HepG2 (cell line): ENCODE results near the gene DHRS1. TPM values are rescaled to one million over a fixed set of nuclear protein-coding genes. Genes with fewer than 3 reads are reported as not detected.

Source experiments
- CERS6 ChIP-seq: sonication (generic); formaldehyde crosslinking; IDR thresholded peaks from 2 replicates; pipeline ENCODE4 v1.5.0; 2020; ENCODE audit warnings: missing genetic modification reagents
- CTCF ChIP-seq: sonication (generic); formaldehyde crosslinking; IDR thresholded peaks from 2 replicates; pipeline ENCODE4 v1.5.0; 2020; ENCODE audit warnings: mild to moderate bottlenecking, missing genetic modification reagents, moderate library complexity
- ELF4 ChIP-seq: sonication (generic); formaldehyde crosslinking; IDR thresholded peaks from 2 replicates; pipeline ENCODE4 v1.5.0; 2020; ENCODE audit warnings: missing genetic modification reagents, mild to moderate bottlenecking, moderate library complexity, borderline replicate concordance
- GPN1 ChIP-seq: sonication (generic); formaldehyde crosslinking; IDR thresholded peaks from 2 replicates; pipeline ENCODE4 v1.5.1; 2020; ENCODE audit warnings: missing genetic modification reagents, borderline replicate concordance
- HNRNPH1 ChIP-seq: fragments of 200-400 bp; formaldehyde crosslinking; optimal IDR thresholded peaks from 2 replicates; pipeline ENCODE3; 2017; ENCODE audit warnings: mild to moderate bottlenecking, low read depth, low read length
- HNRNPL ChIP-seq: fragments of 200-400 bp; formaldehyde crosslinking; IDR thresholded peaks from 2 replicates; pipeline ENCODE4 v1.6.1; 2017; ENCODE audit warnings: mild to moderate bottlenecking, low read depth, low read length
- JUNB ChIP-seq: sonication (generic); formaldehyde crosslinking; IDR thresholded peaks from 2 replicates; pipeline ENCODE4 v1.8.0; 2022; ENCODE audit warnings: missing genetic modification reagents, mild to moderate bottlenecking, borderline replicate concordance
- KLF11 ChIP-seq: IDR thresholded peaks from 2 replicates; pipeline ENCODE4 v1.6.1; 2016; ENCODE audit warnings: missing compliant biosample characterization
- MAFF ChIP-seq: IDR thresholded peaks from 2 replicates; pipeline ENCODE4 v1.6.1; 2011; ENCODE audit warnings: low read depth, low read length, improper control_type of control experiment
- NFYC ChIP-seq: IDR thresholded peaks from 2 replicates; pipeline ENCODE4 v1.6.1; 2016; ENCODE audit warnings: missing genetic modification reagents, missing compliant biosample characterization
- SKIL ChIP-seq: sonication (generic); formaldehyde crosslinking; IDR thresholded peaks from 2 replicates; pipeline ENCODE4 v1.8.0; 2022; ENCODE audit warnings: missing genetic modification reagents, mild to moderate bottlenecking, moderate library complexity, borderline replicate concordance
- TARDBP ChIP-seq: sonication (generic); formaldehyde crosslinking; IDR thresholded peaks from 2 replicates; pipeline ENCODE4 v1.8.0; 2022; ENCODE audit warnings: mild to moderate bottlenecking, missing genetic modification reagents
- ZBTB1 ChIP-seq: sonication (generic); formaldehyde crosslinking; IDR thresholded peaks from 2 replicates; pipeline ENCODE4 v1.4.0; 2020; ENCODE audit warnings: missing genetic modification reagents, borderline replicate concordance
- ZBTB37 ChIP-seq: sonication (generic); formaldehyde crosslinking; IDR thresholded peaks from 2 replicates; pipeline ENCODE4 v1.4.0; 2020; ENCODE audit warnings: mild to moderate bottlenecking, missing genetic modification reagents
- ZC3H13 ChIP-seq: sonication (generic); formaldehyde crosslinking; IDR thresholded peaks from 2 replicates; pipeline ENCODE4 v1.8.1; 2023; ENCODE audit warnings: mild to moderate bottlenecking, missing genetic modification reagents, moderate library complexity
- ZFP91 ChIP-seq: sonication (generic); formaldehyde crosslinking; IDR thresholded peaks from 2 replicates; pipeline ENCODE4 v1.9.0; 2022; ENCODE audit warnings: missing genetic modification reagents, mild to moderate bottlenecking, borderline replicate concordance
- ZIK1 ChIP-seq: sonication (generic); formaldehyde crosslinking; IDR thresholded peaks from 2 replicates; pipeline ENCODE4 v1.5.0; 2020; ENCODE audit warnings: mild to moderate bottlenecking, low read depth, missing genetic modification reagents, borderline replicate concordance
- ZNF10 ChIP-seq: sonication (generic); formaldehyde crosslinking; IDR thresholded peaks from 2 replicates; pipeline ENCODE4 v1.4.0; 2020; ENCODE audit warnings: mild to moderate bottlenecking, low read depth, missing genetic modification reagents, borderline replicate concordance
- ZNF253 ChIP-seq: sonication (generic); formaldehyde crosslinking; IDR thresholded peaks from 2 replicates; pipeline ENCODE4 v1.8.0; 2022; ENCODE audit warnings: mild to moderate bottlenecking, missing genetic modification reagents, borderline replicate concordance
- ZNF383 ChIP-seq: sonication (generic); formaldehyde crosslinking; IDR thresholded peaks from 2 replicates; pipeline ENCODE4 v1.4.0; 2020; ENCODE audit warnings: missing genetic modification reagents, mild to moderate bottlenecking, borderline replicate concordance
- ZNF615 ChIP-seq: sonication (generic); formaldehyde crosslinking; IDR thresholded peaks from 2 replicates; pipeline ENCODE4 v1.5.0; 2020; ENCODE audit warnings: mild to moderate bottlenecking, missing genetic modification reagents, borderline replicate concordance
- polyA plus RNA-seq, 8 experiments: library from polyadenylated mRNA; depleted of rRNA in 3 of 8; stranded (reverse) in 7 of 8; unstranded in 1 of 8; fragments of >200 nt; fragmentation: Illumina TruSeq in 4 of 8; extraction: Trizol in 4 of 8; gene quantifications; 2 replicates each; pipeline versions ENCODE4 v1.2.1 to v1.2.3, GENCODE V29; 2011 to 2016; ENCODE audit warnings: low read depth in 4 of 8, missing spikeins in 1 of 8, mixed read lengths in 1 of 8; ENCODE audit not compliant: insufficient read depth in 1 of 8
- total RNA-seq, 5 experiments: library from RNA; depleted of rRNA; stranded (reverse); fragments of >200 nt; fragmentation: Illumina TruSeq; extraction: Trizol; gene quantifications; 2 replicates each; pipeline ENCODE4 v1.2.3, GENCODE V29; 2016; ENCODE audit warnings: low read depth in 1 of 5

Gene DHRS1
- total and polyA plus RNA-seq, 2 of the 13 experiments (the other 11 are each of a cell fraction or from before 2014, with no cell fraction given): 49.8 to 60.8 TPM

GRCh38 chr14:24307575-24308341, 8.2 kb upstream of the DHRS1 start, which contains the start of gene CIDEB (continued):
- TF ChIP-seq NFYC (CRISPR knock-in tag) (peak; percentile 11; the same call in 1 of the 2 replicates), ZC3H13 (no peak), ZNF615 (CRISPR knock-in tag) (no peak), ZBTB37 (CRISPR knock-in tag) (no peak; the same call in 1 of the 2 replicates), ZNF253 (CRISPR knock-in tag) (no peak), HNRNPL (no peak), ELF4 (CRISPR knock-in tag) (peak; percentile 22; the same call in 1 of the 2 replicates), SKIL (CRISPR knock-in tag) (no peak), CERS6 (no peak), GPN1 (CRISPR knock-in tag) (no peak), ZNF10 (CRISPR knock-in tag) (0 out of 2 replicates have a peak, but pooled peaks have one; percentile 54), ZFP91 (no peak), HNRNPH1 (no peak), ZBTB1 (CRISPR knock-in tag) (no peak), JUNB (CRISPR knock-in tag) (no peak), CTCF (CRISPR knock-in tag) (peak; percentile 99), ZNF383 (CRISPR knock-in tag) (peak; percentile 67; the same call in 1 of the 2 replicates), TARDBP (CRISPR knock-in tag) (peak; percentile 98), KLF11 (CRISPR knock-in tag) (peak; percentile 70; the same call in 1 of the 2 replicates), ZIK1 (CRISPR knock-in tag) (peak; percentile 46; the same call in 1 of the 2 replicates), MAFF (no peak)
